ENCODE results near the gene WDR38.

Gene WDR38

GRCh38 chr9:124852829-124853531, at the start of gene WDR38:
Gene WDR38, plus strand, starts transcription at chr9:124853460. Its CDS starts 72 bp downstream, at chr9:124853532.
- peak; percentile 76 to 80 for DNase-seq

- DNase-seq = no peak
Observed at GRCh38 chr9:124803911-124804310, 49.3 kb upstream of the WDR38 start.

- no peak for DNase-seq
Observed at GRCh38 chr9:124805186-124805585, 48.1 kb upstream of the WDR38 start.

- DNase-seq = no peak
Observed at GRCh38 chr9:124808246-124808956, 44.9 kb upstream of the WDR38 start.

- no peak for DNase-seq
Observed at GRCh38 chr9:124809211-124809610, 44.0 kb upstream of the WDR38 start.

- DNase-seq = no peak
Observed at GRCh38 chr9:124809741-124810500, 43.3 kb upstream of the WDR38 start.

GRCh38 chr9:124810663-124811355, 42.5 kb upstream of the WDR38 start:
- DNase-seq = no peak

- peak in 1 of 2 experiments; percentile 6 for DNase-seq
Observed at GRCh38 chr9:124812441-124812876, 40.8 kb upstream of the WDR38 start.

GRCh38 chr9:124813041-124813440, 40.2 kb upstream of the WDR38 start:
- no peak for DNase-seq

- no peak for DNase-seq
Observed at GRCh38 chr9:124813501-124814163, 39.6 kb upstream of the WDR38 start.

- DNase-seq = no peak
Observed at GRCh38 chr9:124814164-124814535, 39.1 kb upstream of the WDR38 start.

GRCh38 chr9:124815601-124816000, 37.7 kb upstream of the WDR38 start:
- DNase-seq = no peak

- DNase-seq = peak in 1 of 2 experiments; percentile 8
Observed at GRCh38 chr9:124818431-124819281, 34.6 kb upstream of the WDR38 start.

- DNase-seq = no peak
Observed at GRCh38 chr9:124820698-124821623, 32.3 kb upstream of the WDR38 start.

GRCh38 chr9:124828489-124829333, 24.5 kb upstream of the WDR38 start:
- no peak for DNase-seq

- no peak for DNase-seq
Observed at GRCh38 chr9:124829334-124829669, 24.0 kb upstream of the WDR38 start.

GRCh38 chr9:124830593-124830992, 22.7 kb upstream of the WDR38 start:
- DNase-seq = no peak

GRCh38 chr9:124831642-124832364, 21.5 kb upstream of the WDR38 start:
- DNase-seq = no peak

GRCh38 chr9:124834591-124834990, 18.7 kb upstream of the WDR38 start:
- DNase-seq = no peak

Measured in activated CD4-positive, alpha-beta T cell treated with anti-CD3 and anti-CD28 coated beads, Interleukin-2, amount 50 U/mL, for 48 hours (primary cell).